Testis (tissue), 3 donors: Measurements from ENCODE around the gene XPA. TPM values are rescaled to one million over a fixed set of nuclear protein-coding genes. Genes with fewer than 3 reads are reported as not detected.

Source experiments
- DNase-seq: peaks from one replicate; pipeline ENCODE4 v3.0.0-alpha.2; 2019
- H3K27ac ChIP-seq, 2 donors: fragments of 200-600 bp; sonication (generic); one replicate each; pipeline ENCODE4 v1.5.1; 2019
- H3K27me3 ChIP-seq: fragments of 200-600 bp; sonication (generic); one replicate; pipeline ENCODE4 v1.5.1; 2019
- H3K36me3 ChIP-seq: fragments of 200-600 bp; sonication (generic); one replicate; pipeline ENCODE4 v1.5.1; 2017; ENCODE audit warnings: low read depth; ENCODE audit errors: missing control alignments
- H3K4me1 ChIP-seq: fragments of 200-600 bp; sonication (generic); one replicate; pipeline ENCODE4 v1.5.1; 2019
- H3K4me3 ChIP-seq, 2 donors: fragments of 200-600 bp; sonication (generic); one replicate each; pipeline ENCODE4 v1.5.1; 2017 to 2019
- H3K9me3 ChIP-seq: fragments of 200-600 bp; sonication (generic); one replicate; pipeline ENCODE4 v1.5.1; 2017
- CTCF ChIP-seq, 3 experiments: fragments of 450-650 bp in 2 of 3; fragments of 200-600 bp in 1 of 3; sonication (generic) in 1 of 3; IDR thresholded peaks; one replicate each; pipeline ENCODE4 v1.5.1; 2016 to 2019; ENCODE audit warnings: antibody characterized with exemption in 3 of 3, mild to moderate bottlenecking in 2 of 3, moderate library complexity in 1 of 3
- POLR2A ChIP-seq: fragments of 450-650 bp; IDR thresholded peaks from one replicate; pipeline ENCODE4 v1.6.1; 2017; ENCODE audit warnings: antibody characterized with exemption, mild to moderate bottlenecking, moderate library complexity
- WGBS, 2 donors: methylation state at CpG; one replicate each; pipeline ENCODE4 v1.1.5; 2018; 5-methylcytosine and 5-hydroxymethylcytosine counted together
- intact Hi-C: fragments of 100-400 bp; cut with DNase I; formaldehyde crosslinking; loops from one replicate; pipeline ENCODE4 v1.15.1; 2023; ENCODE audit warnings: low total_unique reads
- polyA plus RNA-seq: library from polyadenylated mRNA; stranded (reverse); fragments of 350-450 nt; fragmentation: Illumina TruSeq; extraction: RNeasy Lipid Tissue Mini Kit (QIAGEN cat#74804); gene quantifications from one replicate; pipeline ENCODE4 v1.2.3, GENCODE V29; 2014; ENCODE audit warnings: low read depth, low replicate concordance; ENCODE audit not compliant: insufficient read depth
- total RNA-seq, 2 donors: library from RNA; depleted of rRNA; stranded (reverse); fragments of >200 nt; gene quantifications; one replicate each; pipeline ENCODE4 v1.2.3, GENCODE V29; 2016

Gene XPA
- total and polyA plus RNA-seq, 3 donors from 2014 or later = 7.3 to 10.6 (median 10.6) TPM

GRCh38 chr9:97636903-97637302 is 60.2 kb downstream of the XPA start:
- intact Hi-C loops = loop anchor here (10.0 kb wide), 2 partner anchors 58 to 62 kb away; partner anchors contain the start of gene XPA
- DNase-seq = no peak
- no peaks in the 10 kb centered on the region for H3K27me3 ChIP-seq
- no peak overlapping the region for H3K27ac ChIP-seq
- H3K4me1 ChIP-seq = peaks cover 40% of the 10 kb centered on the region
- H3K9me3 ChIP-seq = no peaks in the 10 kb centered on the region
- WGBS, 2 donors = 58 to 63% methylated on average over 3 of the region's 3 CpGs
- H3K4me3 ChIP-seq = no peak overlapping the region
- no peak for TF ChIP-seq POLR2A
- no peak for TF ChIP-seq CTCF (IDR thresholded peaks at IDR 0.05)
- no peaks in the 10 kb centered on the region for H3K36me3 ChIP-seq

- DNase-seq = no peak
- Histone ChIP-seq H3K36me3 (no peaks in the 10 kb centered on the region), H3K9me3 (no peaks in the 10 kb centered on the region), H3K4me1 (peaks cover 47% of the 10 kb centered on the region), H3K27ac (peak overlapping the region in 1 of 2 donors; percentile 99), H3K4me3 (no peak overlapping the region), H3K27me3 (no peaks in the 10 kb centered on the region)
- intact Hi-C loops = loop anchor here (10.0 kb wide), 2 partner anchors 60 kb away; partner anchors contain the start of gene XPA
- 47 to 52% methylated on average over 7 of the region's 7 CpGs for WGBS, 2 donors
- TF ChIP-seq POLR2A (no peak), CTCF (IDR thresholded peaks at IDR 0.05) (no peak)
Measured at GRCh38 chr9:97635026-97635425, 62.1 kb downstream of the XPA start.

- intact Hi-C loops = loop anchor here (10.0 kb wide), 2 partner anchors 59 to 61 kb away; partner anchors contain the start of gene XPA
- Histone ChIP-seq H3K9me3 (no peaks in the 10 kb centered on the region), H3K4me1 (peaks cover 47% of the 10 kb centered on the region), H3K4me3 (peak overlapping the region; percentile 98 to 99), H3K27ac (peak overlapping the region; percentile 97 to 99), H3K36me3 (no peaks in the 10 kb centered on the region), H3K27me3 (no peaks in the 10 kb centered on the region)
- DNase-seq = no peak
- TF ChIP-seq POLR2A = no peak
- no peak for TF ChIP-seq CTCF (IDR thresholded peaks at IDR 0.05)
- WGBS, 2 donors = 0 to 1% methylated on average over 36 to 43 of the region's 43 CpGs
Measured at GRCh38 chr9:97633859-97634490, 63.2 kb downstream of the XPA start.

GRCh38 chr9:97632985-97633858 is 63.9 kb downstream of the XPA start, which contains the start of the genes NCBP1 and TSTD2:
NCBP1 (plus strand) TSS chr9:97633821; CDS start chr9:97633882, 61 bp downstream.
TSTD2 (minus strand) TSS chr9:97633368; CDS start chr9:97627562, 5,806 bp downstream.
- peak; percentile 98 for DNase-seq
- Histone ChIP-seq H3K27me3 (no peaks in the 10 kb centered on the region), H3K9me3 (no peaks in the 10 kb centered on the region), H3K4me3 (peak within 1 kb of the TSS; percentile 98 to 99), H3K4me1 (peaks cover 42% of the 10 kb centered on the region), H3K36me3 (no peaks in the 10 kb centered on the region), H3K27ac (peak within 1 kb of the TSS; percentile 97 to 99)
- WGBS, 2 donors = 0 to 1% methylated on average over 27 to 68 of the region's 83 CpGs
- intact Hi-C loops = loop anchor here (10.0 kb wide), 2 partner anchors 58 to 62 kb away; partner anchors contain the start of gene XPA
- TF ChIP-seq CTCF (IDR thresholded peaks at IDR 0.05) = peak in 1 of 3 experiments; percentile 38
- no peak for TF ChIP-seq POLR2A
